HG02588 (cell line): Measurements from ENCODE around the gene LRRC59.
"Not testable (repeated sequence)": the region's sequence is repeated elsewhere in the genome, so short reads cannot be mapped to it uniquely, and the experiment has no call there.

ENCODE experiments used
- ATAC-seq: cut with Tn5 transposase; IDR thresholded peaks from one replicate; pipeline ENCODE4 v1.9.1; 2021; ENCODE audit warnings: mild to moderate bottlenecking, moderate library complexity; ENCODE audit not compliant: unreplicated experiment

The LRRC59 gene

GRCh38 chr17:50348522-50349242 lies 48.6 kb downstream of the LRRC59 start:
- no peak for ATAC-seq

- no peak for ATAC-seq
Measured at GRCh38 chr17:50347894-50348291, 49.4 kb downstream of the LRRC59 start.

GRCh38 chr17:50347117-50347893 lies 50.0 kb downstream of the LRRC59 start:
- ATAC-seq: no peak

GRCh38 chr17:50346313-50347116 lies 50.8 kb downstream of the LRRC59 start:
- ATAC-seq: peak; percentile 53

- peak; percentile 65 for ATAC-seq
Measured at GRCh38 chr17:50345432-50346312, 51.7 kb downstream of the LRRC59 start, which contains the start of gene XYLT2. Gene XYLT2, plus strand, starts transcription at chr17:50346126. Its CDS starts 15 bp downstream, at chr17:50346141.

GRCh38 chr17:50344731-50345365 lies 52.5 kb downstream of the LRRC59 start:
- ATAC-seq: no peak

- no peak for ATAC-seq
Measured at GRCh38 chr17:50339381-50339780, 57.9 kb downstream of the LRRC59 start.

- no peak for ATAC-seq
Measured at GRCh38 chr17:50338645-50339044, 58.7 kb downstream of the LRRC59 start.

GRCh38 chr17:50337956-50338355 lies 59.4 kb downstream of the LRRC59 start:
- ATAC-seq: no peak

- ATAC-seq: not testable (repeated sequence)
Measured at GRCh38 chr17:50333291-50334057, 63.8 kb downstream of the LRRC59 start.

- no peak for ATAC-seq
Measured at GRCh38 chr17:50332196-50332595, 65.1 kb downstream of the LRRC59 start.
